Small intestine (tissue), 7 donors: ENCODE measurements around the gene NFATC2IP. TPM values are rescaled to one million over a fixed set of nuclear protein-coding genes. Genes with fewer than 3 reads are reported as not detected.
"Not testable (repeated sequence)": the region's sequence is repeated elsewhere in the genome, so short reads cannot be mapped to it uniquely, and the experiment has no call there.

Experiments used
- DNase-seq, 2 donors: peaks; one replicate each; pipeline versions ENCODE4 v3.0.0 to v3.0.0-alpha.2; 2013
- FAIRE-seq: peaks from 2 replicates; lab custom pipeline; 2012; peaks lifted over from hg19 to GRCh38; lab: Jason Lieb, UNC
- H3K27ac ChIP-seq, 3 donors: one replicate each; pipeline ENCODE4 v1.5.1; 2013; ENCODE audit warnings: low read length in 2 of 3, mild to moderate bottlenecking in 2 of 3, control low read depth in 1 of 3, inconsistent platforms in 1 of 3, low read depth in 1 of 3, moderate library complexity in 1 of 3
- H3K27me3 ChIP-seq, 3 donors: one replicate each; pipeline ENCODE4 v1.6.1; 2013; ENCODE audit warnings: low read length in 3 of 3, inconsistent platforms in 1 of 3; ENCODE audit not compliant: control insufficient read depth in 3 of 3, insufficient read depth in 3 of 3
- H3K36me3 ChIP-seq, 3 donors: one replicate each; pipeline ENCODE4 v1.6.1; 2013; ENCODE audit warnings: low read length in 3 of 3, inconsistent platforms in 1 of 3, low read depth in 1 of 3, mild to moderate bottlenecking in 1 of 3, moderate library complexity in 1 of 3; ENCODE audit not compliant: control insufficient read depth in 3 of 3, insufficient read depth in 2 of 3
- H3K4me1 ChIP-seq, 3 donors: one replicate each; pipeline ENCODE4 v1.6.1; 2013; ENCODE audit warnings: low read length in 2 of 3, inconsistent platforms in 1 of 3, low read depth in 1 of 3, mild to moderate bottlenecking in 1 of 3, moderate library complexity in 1 of 3; ENCODE audit not compliant: control insufficient read depth in 3 of 3, insufficient read depth in 2 of 3
- H3K4me3 ChIP-seq, 3 donors: one replicate each; pipeline ENCODE4 v1.5.1; 2013; ENCODE audit warnings: low read length in 3 of 3, control low read depth in 1 of 3, inconsistent platforms in 1 of 3, low read depth in 1 of 3, mild to moderate bottlenecking in 1 of 3, moderate library complexity in 1 of 3
- H3K9me3 ChIP-seq, 2 donors: one replicate each; pipeline ENCODE4 v1.6.1; 2013; ENCODE audit warnings: low read depth in 1 of 2, low read length in 1 of 2; ENCODE audit not compliant: control insufficient read depth in 2 of 2, insufficient read depth in 1 of 2
- WGBS, 3 donors: extraction: QIAGEN DNeasy Blood & Tissue Kit; methylation state at CpG; one replicate each; pipeline ENCODE4 v1.1.7; 2013; 5-methylcytosine and 5-hydroxymethylcytosine counted together
- polyA plus RNA-seq, 4 donors: library from polyadenylated mRNA; stranded (reverse) in 3 of 4; unstranded in 1 of 4; fragments of 200-250 nt in 3 of 4; fragments of 120-200 nt in 1 of 4; gene quantifications; one replicate each; pipeline versions ENCODE4 v1.2.1 to v1.2.3, GENCODE V29; 2013
- donor health status: healthy with polysubstance abuse.
- donor health status: control.
- donor health status: control.
- donor health status: Bipolar disorder and iron deficiency.
- donor health status: healthy.

The NFATC2IP gene
- polyA plus RNA-seq, 4 donors, result 16.5 to 53.0 (median 22.5) TPM

- H3K4me3 ChIP-seq, H3K27ac ChIP-seq, DNase-seq, H3K27me3 ChIP-seq, FAIRE-seq, H3K4me1 ChIP-seq, H3K36me3 ChIP-seq, H3K9me3 ChIP-seq: not testable (repeated sequence)
- WGBS, 3 donors, result 89 to 95% (median 93%) methylated on average over 7 of the region's 7 CpGs
Measured at GRCh38 chr16:28939825-28940224, 10.9 kb upstream of the NFATC2IP start.

- Histone ChIP-seq H3K27ac (no peak overlapping the region), H3K27me3 (no peaks in the 10 kb centered on the region), H3K4me1 (peaks cover 0 to 3% (median 0%) of the 10 kb centered on the region in 3 donors), H3K36me3 (no peaks in the 10 kb centered on the region), H3K9me3 (no peaks in the 10 kb centered on the region), H3K4me3 (no peak overlapping the region)
- FAIRE-seq, result no peak
- DNase-seq, result no peak
Measured at GRCh38 chr16:28943281-28943680, 7.5 kb upstream of the NFATC2IP start.

GRCh38 chr16:28946681-28947080 is 4.1 kb upstream of the NFATC2IP start:
- Histone ChIP-seq H3K4me3 (no peak overlapping the region), H3K4me1 (peaks cover 0 to 9% (median 3%) of the 10 kb centered on the region in 3 donors), H3K27ac (no peak overlapping the region), H3K27me3 (no peaks in the 10 kb centered on the region), H3K36me3 (no peaks in the 10 kb centered on the region), H3K9me3 (no peaks in the 10 kb centered on the region)
- FAIRE-seq (no peak), DNase-seq (no peak)
- whole genome bisulfite sequencing, 3 donors, result 57 to 74% (median 69%) methylated on average over 4 of the region's 4 CpGs

GRCh38 chr16:28951410-28951943 is 740 bp downstream of the NFATC2IP start:
- Histone ChIP-seq H3K27me3 (no peaks in the 10 kb centered on the region), H3K4me3 (peak overlapping the region; percentile 75 to 99 (median 96)), H3K36me3 (peaks cover 0 to 37% (median 8%) of the 10 kb centered on the region in 3 donors), H3K27ac (peak overlapping the region in 2 of 3 donors; percentile 71 to 89), H3K4me1 (peaks cover 0 to 10% (median 9%) of the 10 kb centered on the region in 3 donors), H3K9me3 (no peaks in the 10 kb centered on the region)
- DNase-seq (peak in 1 of 2 donors; percentile 65), FAIRE-seq (no peak)
- 0 to 2% (median 2%) methylated on average over 17 of the region's 17 CpGs for WGBS, 3 donors

GRCh38 chr16:28958216-28958615 is 7.5 kb downstream of the NFATC2IP start:
- Histone ChIP-seq H3K4me3 (no peak overlapping the region), H3K9me3 (no peaks in the 10 kb centered on the region), H3K27me3 (no peaks in the 10 kb centered on the region), H3K27ac (no peak overlapping the region), H3K36me3 (peaks cover 10 to 80% (median 21%) of the 10 kb centered on the region in 3 donors), H3K4me1 (no peaks in the 10 kb centered on the region)
- WGBS, 3 donors, result 93 to 97% (median 95%) methylated on average over 9 of the region's 9 CpGs
- no peak for FAIRE-seq
- no peak for DNase-seq

GRCh38 chr16:28958836-28959235 is 8.1 kb downstream of the NFATC2IP start:
- H3K9me3 ChIP-seq, result no peaks in the 10 kb centered on the region
- FAIRE-seq (no peak), DNase-seq (no peak)
- no peaks in the 10 kb centered on the region for H3K27me3 ChIP-seq
- H3K4me1 ChIP-seq, result no peaks in the 10 kb centered on the region
- H3K4me3 ChIP-seq, result no peak overlapping the region
- no peak overlapping the region for H3K27ac ChIP-seq
- H3K36me3 ChIP-seq, result peaks cover 14 to 82% (median 19%) of the 10 kb centered on the region in 3 donors
- 90 to 92% (median 91%) methylated on average over 6 of the region's 6 CpGs for WGBS, 3 donors

- Histone ChIP-seq H3K36me3 (peaks cover 12 to 51% (median 17%) of the 10 kb centered on the region in 3 donors), H3K27ac (no peak overlapping the region), H3K4me1 (no peaks in the 10 kb centered on the region), H3K27me3 (no peaks in the 10 kb centered on the region), H3K4me3 (no peak overlapping the region), H3K9me3 (no peaks in the 10 kb centered on the region)
- DNase-seq (no peak), FAIRE-seq (no peak)
- WGBS, 3 donors, result 75 to 93% (median 93%) methylated on average over 3 of the region's 3 CpGs
Measured at GRCh38 chr16:28964072-28964471, 13.3 kb downstream of the NFATC2IP start.

GRCh38 chr16:28964496-28964895 is 13.8 kb downstream of the NFATC2IP start:
- Histone ChIP-seq H3K27ac (no peak overlapping the region), H3K4me1 (no peaks in the 10 kb centered on the region), H3K27me3 (no peaks in the 10 kb centered on the region), H3K4me3 (no peak overlapping the region), H3K36me3 (peaks cover 12 to 49% (median 17%) of the 10 kb centered on the region in 3 donors), H3K9me3 (no peaks in the 10 kb centered on the region)
- FAIRE-seq (no peak), DNase-seq (no peak)
- WGBS, 3 donors, result 92 to 100% (median 93%) methylated on average over 2 of the region's 2 CpGs

- DNase-seq (no peak), FAIRE-seq (no peak)
- H3K4me1 ChIP-seq, result no peaks in the 10 kb centered on the region
- H3K27me3 ChIP-seq, result no peaks in the 10 kb centered on the region
- H3K9me3 ChIP-seq, result no peaks in the 10 kb centered on the region
- peaks cover 3 to 35% (median 14%) of the 10 kb centered on the region in 3 donors for H3K36me3 ChIP-seq
- H3K27ac ChIP-seq, result no peak overlapping the region
- no peak overlapping the region for H3K4me3 ChIP-seq
- WGBS, 3 donors, result 90 to 92% (median 91%) methylated on average over 4 of the region's 4 CpGs
Measured at GRCh38 chr16:28967156-28967555, 16.4 kb downstream of the NFATC2IP start.
